Measurements from ENCODE around the gene ZBTB24.
"Not testable (repeated sequence)": the region's sequence is repeated elsewhere in the genome, so short reads cannot be mapped to it uniquely, and the experiment has no call there.

ZBTB24 gene

DNA sequence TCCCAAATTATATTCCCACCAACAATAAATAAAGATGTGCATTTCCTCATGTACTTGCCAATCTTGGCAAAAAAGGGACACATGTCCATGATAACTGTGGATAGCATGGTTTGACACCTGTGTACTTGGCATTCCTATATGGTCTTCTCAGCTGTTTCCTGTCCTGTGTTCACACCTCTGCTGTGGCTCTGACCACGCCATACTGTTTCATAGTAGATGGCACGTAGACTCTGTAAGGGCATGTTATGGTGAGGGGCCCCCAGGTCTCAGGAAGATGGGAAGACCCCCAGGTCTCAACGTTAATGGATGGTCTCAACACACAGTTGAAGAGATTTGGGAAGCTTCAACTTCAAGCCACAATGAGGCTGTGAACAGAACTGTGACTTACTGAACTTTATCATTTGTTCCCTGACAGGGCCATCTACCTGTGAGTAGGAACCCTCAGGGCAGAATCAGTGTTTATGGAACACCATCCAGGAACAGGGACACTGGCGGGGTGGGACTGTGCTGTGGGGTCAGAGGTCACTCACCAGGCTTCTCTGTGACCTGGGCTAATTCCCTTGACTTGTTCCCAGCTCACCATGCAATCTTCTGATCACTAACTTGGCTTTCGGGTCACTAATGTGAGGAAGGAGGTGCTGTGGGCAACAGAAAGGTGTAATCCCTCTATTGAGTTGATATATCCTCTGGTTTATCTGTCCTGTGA is 11.8 kb downstream of the ZBTB24 start:
- DNase-seq (ENCODE audit: low read depth), result no peak

DNA sequence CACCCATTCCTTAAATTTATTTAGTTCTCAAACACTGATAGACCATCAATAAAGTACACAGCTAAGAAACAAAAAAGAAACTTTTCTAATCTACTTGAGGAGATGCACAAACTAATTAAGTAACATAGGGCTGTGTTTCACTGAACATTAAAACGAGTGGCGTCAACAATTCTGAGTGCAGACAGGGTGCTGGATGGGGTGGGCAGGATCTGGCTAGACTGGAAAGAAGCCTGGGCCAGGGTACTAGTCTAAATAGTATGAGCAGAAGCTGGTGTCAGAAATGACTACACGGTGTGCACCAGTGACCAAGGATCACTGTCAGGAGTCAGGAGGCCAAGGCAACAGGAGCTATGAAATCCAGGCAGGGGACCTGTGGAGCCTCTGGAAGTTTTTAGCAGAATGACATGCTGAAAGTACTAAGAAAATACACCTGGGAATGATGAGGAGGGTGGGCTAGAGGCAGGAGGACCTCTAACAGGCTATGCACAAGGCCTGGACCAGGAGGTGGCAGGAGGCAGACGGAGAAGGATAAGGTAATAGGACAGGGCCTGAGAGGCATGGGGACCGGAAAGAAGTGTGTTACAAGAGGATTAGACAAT is 13.3 kb downstream of the ZBTB24 start:
- DNase-seq (ENCODE audit: low read depth), result no peak

DNA sequence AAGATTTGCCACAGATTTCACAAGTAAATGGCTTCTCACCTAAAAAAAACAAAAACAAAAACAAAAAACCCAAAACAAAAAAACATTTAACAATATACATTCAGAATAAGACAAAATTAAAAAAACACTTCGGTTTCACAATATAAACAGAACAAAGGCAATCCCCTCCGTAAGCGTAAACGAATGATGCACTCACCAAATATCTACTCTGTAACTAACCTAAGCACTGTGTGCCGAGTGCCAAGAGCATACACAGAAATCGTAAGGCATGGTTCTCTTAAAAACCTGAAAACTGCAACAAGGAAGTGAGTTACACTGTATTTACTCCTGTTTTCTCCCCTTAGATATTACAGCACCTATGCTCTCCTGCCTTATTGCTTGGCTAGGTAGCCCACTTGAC is 15.3 kb downstream of the ZBTB24 start:
- DNase-seq (ENCODE audit: low read depth), result no peak

DNA sequence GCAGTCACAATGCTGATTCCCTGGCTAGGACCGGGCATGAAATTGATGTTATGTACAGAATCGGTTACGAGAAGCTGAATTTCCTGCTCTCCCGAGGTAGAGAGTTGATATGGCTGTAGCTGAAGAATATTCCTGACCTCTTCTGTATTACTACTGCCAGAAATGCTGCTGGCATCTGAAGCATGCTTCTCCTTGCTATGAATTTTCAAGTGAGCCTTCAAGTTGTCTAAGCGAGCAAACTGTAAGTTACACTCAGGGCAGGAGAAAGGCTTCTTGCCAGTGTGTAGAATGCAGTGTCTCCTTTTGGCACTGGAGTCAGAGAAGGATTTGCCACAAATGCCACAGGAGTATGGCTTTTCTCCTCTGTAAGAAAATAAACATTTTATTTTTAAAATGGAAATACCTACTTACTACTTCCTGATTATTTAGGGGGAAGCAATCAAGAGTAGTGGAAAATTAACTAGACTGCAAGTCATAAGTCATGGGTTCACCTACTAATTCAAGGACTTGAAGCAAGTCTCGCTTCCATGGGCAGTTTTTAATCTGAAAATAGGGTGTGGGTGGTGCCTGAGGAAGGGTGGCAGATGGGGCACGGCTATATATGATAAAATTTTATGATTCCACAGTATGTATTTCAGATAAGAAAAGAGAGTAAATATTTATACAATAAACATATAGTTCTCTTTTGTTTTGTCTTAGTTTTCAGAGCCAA is 16.7 kb downstream of the ZBTB24 start:
- no peak for DNase-seq (ENCODE audit: low read depth)

GRCh38 chr6:109465772-109466171 is 17.2 kb downstream of the ZBTB24 start:
- no peak for DNase-seq (ENCODE audit: low read depth)

DNA sequence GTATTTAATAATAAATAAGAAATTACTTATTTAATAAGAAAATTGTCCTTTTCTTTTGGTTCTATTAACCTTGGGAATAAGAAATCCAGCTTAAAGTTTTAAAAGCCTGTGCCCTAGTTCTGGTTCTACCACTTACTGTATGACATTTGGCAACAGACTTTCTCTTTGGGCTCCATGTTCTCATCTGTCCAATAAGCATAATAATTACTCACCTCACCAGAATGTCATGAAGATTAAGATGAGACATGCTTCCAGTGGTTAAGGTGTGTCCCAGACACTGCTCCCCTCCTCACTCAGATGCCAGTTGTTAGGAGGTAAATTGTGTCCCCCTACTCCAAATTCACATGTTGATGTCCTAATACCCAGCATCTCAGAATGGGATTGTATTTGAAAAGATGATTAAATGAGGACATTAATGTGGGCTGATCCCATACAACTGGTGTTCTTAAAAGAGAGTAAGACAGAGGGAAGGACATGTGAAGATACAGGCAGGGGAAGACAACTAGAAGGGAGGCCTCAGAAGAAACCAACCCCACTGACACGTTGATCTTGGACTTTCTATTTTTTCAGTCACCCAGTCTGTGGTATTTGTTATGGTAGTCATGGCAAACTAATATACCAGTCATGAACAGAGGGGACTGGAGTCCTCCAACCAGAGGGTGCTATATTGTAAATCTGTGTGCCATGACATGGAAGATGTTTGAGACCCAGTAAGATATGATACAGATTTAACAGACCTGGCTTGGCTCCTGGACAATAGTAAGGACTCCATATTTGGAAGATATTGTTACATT is 21.1 kb downstream of the ZBTB24 start:
- no peak for DNase-seq (ENCODE audit: low read depth)

- DNase-seq (ENCODE audit: low read depth), result not testable (repeated sequence)
Measured at GRCh38 chr6:109461205-109461604, 21.8 kb downstream of the ZBTB24 start.

- no peak for DNase-seq (ENCODE audit: low read depth)
Measured at GRCh38 chr6:109460161-109460829, 22.7 kb downstream of the ZBTB24 start.

DNA sequence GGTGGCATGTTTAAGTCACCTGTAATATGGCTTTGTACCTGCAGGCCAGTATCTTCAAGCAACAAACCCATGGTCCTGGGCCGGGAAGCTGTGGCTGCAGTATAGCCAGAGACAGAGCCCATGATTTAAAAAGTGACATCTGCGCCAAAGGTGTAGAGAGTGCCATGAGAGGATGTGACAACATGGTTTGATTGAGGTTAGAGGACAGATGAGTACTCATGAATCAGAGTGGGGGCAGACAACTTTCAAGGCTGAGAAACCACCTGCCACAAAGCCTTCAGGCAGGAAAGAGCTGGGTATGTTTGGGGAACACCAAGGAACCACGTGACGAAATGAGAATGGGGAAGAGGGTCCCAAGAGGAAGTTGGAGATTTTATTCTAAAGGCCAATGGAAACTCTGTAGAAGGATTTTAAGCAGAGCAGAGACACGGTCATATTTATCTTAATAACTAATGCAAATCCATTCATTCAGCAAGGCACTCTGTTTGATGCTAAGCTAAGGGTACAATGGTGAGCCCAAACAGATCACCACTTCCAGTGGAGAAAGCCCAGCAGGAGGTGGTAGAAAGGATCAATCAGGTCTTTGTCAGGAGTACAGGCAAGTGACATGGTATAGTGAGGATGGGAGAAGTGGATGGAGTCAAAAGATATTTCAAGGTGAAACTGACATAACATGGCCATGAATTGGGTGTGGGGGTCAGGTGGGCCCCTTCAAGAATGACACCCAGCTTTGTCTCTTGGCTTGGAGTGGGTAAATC is 24.1 kb downstream of the ZBTB24 start:
- DNase-seq (ENCODE audit: low read depth), result no peak

GRCh38 chr6:109457562-109457996 is 25.4 kb downstream of the ZBTB24 start:
- no peak for DNase-seq (ENCODE audit: low read depth)

DNA sequence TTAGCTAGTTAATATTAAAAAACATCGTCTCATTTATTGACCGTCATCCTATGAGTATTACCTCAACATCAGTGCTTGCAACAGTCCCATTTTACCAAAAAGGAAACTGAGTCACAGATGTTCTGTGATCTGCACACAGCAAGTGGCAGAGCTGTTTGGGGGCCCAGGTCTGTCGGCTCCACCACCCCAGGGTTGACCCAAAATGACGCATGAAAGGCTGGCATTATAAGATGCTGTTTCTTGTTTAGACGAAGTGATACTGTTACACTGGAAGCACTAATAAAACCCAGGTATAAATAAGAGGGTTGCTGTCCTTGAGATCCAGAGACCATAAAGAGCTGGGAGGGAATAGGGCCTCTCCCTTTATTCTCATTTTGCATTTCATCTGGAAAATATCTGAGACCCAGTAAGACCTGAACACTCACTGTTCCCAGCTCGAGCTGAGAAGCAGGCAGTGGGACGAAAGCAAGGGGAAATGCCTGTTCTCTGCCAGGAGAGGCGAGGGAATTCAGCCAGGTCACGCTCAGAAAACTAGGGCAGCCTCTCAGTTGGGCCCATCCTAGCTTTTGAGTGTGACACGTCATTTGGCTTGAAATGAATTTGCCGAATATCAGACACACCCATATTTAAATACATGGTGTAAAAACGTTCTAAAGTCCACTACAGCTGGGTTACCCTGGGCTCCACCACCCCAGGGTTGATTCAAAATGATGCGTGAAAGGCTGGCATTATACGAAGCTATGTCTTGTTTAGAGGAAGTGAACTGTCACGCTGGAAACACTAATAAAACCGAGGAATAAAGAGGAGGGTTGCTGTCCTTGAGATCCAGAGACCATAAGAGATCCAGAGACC is 26.1 kb downstream of the ZBTB24 start:
- no peak for DNase-seq (ENCODE audit: low read depth)

DNA sequence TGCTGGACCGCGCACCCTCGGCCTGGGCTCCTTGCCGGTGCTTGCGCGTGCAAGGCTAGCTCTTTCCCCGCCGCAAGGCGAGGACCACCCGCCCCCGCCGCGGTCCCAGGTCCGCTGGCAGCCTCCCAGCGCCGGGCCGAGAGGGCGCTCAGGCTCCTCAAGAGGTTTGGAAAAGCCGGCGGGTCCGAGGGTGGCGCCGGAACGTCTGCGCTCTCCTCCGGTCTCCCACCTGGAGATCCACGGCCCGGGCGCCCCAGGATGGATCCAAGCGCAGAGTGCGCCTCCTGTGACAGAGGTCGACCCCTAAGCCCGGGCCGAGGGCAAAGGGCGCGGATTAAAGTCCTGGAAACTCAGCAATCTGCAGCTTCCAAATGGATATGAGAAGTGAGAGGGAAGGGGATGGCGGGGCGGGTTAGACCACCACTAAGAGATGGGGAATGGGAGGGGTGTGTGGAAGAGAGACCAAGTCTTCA is 26.9 kb downstream of the ZBTB24 start:
- no peak for DNase-seq (ENCODE audit: low read depth)

DNA sequence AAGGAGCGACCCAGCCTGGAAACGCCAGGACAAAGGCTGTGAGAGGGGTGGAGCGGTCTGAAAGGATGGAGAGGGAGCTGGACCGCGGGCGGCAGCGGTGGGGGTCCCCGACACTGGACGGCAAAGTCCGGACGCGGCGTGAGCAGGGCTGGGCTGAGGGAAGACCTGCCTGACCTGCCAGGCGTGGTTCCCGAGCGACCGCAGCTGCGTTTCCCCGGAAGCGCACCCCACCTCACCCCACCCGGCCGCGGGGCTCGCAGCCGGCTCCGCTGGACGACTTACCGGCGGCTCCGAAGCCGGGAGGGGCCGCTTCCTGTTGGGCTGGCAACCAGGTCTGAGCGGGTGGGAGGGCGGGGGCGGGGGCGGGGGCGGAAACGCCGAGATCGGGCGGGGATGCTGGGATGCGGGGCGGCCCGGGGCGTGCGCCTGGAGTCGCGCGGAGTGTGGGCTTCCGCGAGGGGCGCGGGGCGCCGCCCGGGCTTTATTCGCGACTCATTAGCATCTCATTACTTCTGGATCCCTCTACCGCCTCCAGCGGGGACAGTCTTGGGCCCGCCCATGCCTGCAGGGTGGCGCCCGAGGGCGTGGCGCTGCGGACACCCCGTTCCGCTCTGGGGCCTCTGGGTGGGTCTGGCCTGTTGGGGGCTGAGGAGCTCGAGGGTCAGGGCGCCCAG is 27.4 kb downstream of the ZBTB24 start, which contains the start of gene MICAL1:
MICAL1 (minus strand) TSS at position 336 of the 674 bp plus-strand sequence. CDS start 1,576 bp downstream, outside the sequence.
- DNase-seq (ENCODE audit: low read depth), result no peak

DNA sequence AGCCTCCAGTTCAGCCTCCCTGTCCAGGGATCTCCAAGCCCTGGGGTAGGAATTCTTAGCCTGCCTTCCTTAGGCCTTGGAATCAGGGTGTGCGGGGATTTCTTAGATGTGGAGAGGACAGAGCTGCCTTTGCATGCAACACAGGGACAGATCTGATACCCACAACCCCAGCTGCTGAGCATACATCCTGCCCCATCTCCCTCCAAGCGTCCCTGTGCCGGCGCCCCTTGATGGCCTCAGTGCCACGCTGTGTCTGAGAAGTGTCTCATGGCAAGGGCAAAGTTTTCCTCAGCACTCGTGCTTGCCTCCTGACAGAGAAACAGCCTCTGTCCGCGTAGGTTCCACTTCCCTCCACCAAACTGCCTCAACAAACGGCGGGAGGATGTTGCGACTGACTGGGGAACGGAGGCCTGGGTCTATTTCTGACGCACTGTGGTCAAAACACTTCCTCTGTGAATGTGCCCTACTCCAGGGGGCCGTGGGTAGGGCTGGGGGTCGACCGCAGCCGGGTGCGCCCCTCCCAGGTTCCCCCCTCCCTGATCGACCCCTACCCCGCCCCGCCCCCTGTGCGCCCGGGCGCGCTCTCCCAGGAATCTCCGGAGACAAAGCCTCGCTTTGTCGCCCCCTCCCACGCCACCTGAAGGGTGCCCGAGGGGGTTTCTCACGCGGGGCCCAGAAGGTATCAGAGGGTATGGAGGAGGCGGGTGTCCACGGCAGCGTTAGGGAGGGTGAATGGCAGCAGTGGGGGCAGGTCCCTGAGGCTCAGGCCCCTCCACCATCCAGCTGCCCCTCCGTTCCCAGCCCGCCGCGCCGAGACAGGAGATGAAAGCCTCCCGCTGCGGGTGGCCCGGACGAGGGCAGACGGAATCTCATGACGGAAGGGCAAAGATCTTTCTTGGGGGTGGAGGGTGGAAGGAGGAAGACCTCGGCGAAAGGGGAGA is 28.3 kb downstream of the ZBTB24 start:
- no peak for DNase-seq (ENCODE audit: low read depth)

DNA sequence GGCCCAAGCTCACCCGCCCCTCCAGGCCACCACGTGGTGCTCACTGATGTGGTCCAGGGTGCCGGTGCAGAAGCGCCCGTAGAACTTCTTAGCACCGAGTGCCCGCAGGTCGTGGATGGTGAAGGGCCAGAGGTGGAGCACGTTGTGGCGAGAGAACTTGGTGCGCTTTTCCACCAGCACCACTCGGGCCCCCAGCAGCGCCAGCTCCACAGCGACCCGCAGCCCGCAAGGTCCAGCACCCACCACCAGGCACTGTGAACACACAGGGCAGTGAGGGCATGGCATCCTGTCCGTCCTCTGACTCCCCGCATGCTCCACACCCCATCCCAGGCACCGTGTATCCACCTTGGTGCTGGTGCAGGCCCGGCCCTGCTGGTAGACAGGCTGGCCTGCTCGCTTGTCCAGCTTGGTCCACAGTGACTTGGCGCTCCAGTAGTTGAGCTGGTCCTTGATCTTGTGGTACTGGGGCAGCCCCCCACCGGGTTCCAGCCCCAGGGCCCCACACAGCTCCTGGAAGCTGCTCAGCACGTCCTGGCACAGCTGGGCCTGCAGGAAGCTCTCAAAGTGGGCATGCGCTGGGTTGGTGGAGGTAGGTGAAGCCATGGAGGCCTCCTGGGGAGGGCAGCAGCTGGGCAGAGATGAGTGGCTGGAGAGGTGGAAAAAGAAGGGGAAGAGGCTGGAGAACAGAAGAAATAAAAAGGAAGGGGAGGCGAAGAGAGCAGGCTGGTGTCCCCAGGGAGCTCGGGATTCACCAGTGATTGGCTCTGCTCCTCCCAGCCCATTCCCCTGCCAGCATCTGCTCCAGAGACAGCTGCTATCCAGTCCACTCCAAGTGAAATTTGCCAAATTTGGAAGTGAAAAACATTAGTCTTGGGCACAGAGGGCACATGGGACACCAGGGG is 29.2 kb downstream of the ZBTB24 start:
- DNase-seq (ENCODE audit: low read depth), result no peak

DNA sequence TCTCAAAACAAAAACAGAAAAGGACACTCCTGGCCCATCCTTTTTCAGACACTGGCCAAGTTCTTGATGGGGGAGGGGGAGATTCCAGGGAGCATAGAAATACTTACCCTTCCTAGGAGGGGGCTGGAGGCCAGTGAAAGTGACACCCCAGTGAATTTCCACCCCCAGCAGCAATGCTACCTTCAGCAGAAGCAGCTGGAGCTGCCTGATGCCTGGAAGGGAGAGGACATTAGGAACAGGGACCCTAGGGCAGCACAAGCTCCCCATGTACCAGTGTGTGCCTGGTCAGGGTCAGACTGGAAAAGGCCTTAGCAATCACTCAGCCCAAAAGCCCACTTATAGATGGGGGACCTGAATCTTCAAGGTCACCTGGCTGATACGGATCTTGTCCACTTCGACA is 29.9 kb downstream of the ZBTB24 start:
- no peak for DNase-seq (ENCODE audit: low read depth)

DNA sequence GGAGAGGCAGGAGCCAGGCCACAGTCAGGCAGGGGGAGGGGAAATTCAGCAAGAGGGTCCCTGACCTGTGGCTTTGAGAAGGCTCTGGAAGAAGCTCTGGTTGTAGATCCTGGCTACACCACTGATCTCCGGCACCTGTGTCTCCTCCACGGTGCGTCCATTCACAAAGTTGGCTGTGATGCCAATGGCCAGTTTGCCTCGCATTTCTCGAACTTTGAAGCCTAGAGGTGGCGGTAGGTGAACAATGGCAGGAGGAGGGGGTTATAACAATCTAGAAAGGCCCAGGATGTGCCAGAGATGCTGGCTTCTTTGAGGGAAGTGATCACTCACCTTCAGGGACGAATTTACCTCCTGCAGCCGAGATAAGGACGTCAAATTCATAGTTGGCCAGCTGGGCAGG is 30.8 kb downstream of the ZBTB24 start:
- no peak for DNase-seq (ENCODE audit: low read depth)
